ENCODE results near the gene NPPC.

Gene NPPC

DNA sequence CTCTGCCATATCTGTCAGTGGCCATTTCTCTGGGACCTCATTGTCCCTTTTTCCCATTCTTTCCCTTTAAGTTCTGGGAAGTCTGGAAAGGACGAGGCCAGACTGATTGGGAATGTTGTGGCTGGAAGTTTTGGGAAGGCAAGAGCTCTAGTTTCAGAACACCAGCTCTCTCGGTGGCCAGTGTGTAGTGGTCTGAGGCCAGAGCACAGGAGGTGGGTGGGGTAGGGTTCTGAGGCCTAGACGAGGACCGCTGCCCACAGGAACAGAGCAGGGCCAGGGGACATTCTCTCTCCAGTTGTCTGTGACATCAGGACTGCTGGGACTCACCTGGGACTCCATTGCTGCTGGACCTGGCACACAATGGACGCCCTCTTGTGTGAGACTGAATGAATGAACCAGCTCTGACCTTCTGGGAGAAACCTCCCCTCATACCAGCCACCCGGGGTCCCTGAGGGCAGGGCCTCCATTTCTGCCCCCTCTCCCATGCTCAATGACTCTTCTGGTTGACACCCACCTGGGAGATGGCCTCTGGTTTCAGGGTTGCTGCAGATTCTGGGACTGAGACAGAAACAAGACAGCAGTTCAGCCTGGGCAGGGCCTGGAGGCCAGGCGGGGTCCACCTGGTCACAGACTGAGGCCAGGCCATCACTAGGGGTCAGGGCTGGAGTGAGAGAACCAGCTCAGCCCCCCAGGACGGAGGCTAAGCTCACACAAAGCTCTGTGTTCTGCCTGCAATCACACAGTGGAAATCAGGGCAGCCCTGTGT, 8.4 kb upstream of the NPPC start:
- no peak for DNase-seq

- DNase-seq, result peak; percentile 10
Observed at GRCh38 chr2:231933916-231934401, 7.8 kb upstream of the NPPC start.

- peak; percentile 37 for DNase-seq
Observed at GRCh38 chr2:231932985-231933915, 7.1 kb upstream of the NPPC start.

- no peak for DNase-seq
Observed at GRCh38 chr2:231932711-231932970, 6.4 kb upstream of the NPPC start.

DNA sequence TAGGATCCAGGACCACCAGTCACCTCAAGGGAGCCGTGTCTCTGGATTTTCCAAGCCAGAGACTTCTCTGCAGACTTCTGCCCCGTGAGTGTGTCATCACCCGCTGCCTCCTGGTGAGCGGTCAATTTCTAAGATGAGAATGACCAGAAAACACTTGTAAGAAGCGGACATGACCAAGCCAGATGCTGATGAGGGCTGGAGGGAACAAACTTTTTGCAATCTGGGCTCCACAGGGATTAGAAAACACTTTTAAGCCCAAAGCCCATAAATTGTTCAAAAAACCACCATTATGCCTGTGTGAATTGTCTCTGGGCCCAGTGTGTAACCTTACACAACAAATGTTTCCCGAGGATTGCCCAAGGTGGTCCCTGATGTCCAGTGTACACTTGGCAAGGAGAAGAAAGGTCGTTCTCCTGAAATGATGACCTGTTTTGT, 5.3 kb upstream of the NPPC start:
- DNase-seq, result no peak

- DNase-seq, result peak; percentile 85
Observed at GRCh38 chr2:231930593-231931281, 4.5 kb upstream of the NPPC start.

DNA sequence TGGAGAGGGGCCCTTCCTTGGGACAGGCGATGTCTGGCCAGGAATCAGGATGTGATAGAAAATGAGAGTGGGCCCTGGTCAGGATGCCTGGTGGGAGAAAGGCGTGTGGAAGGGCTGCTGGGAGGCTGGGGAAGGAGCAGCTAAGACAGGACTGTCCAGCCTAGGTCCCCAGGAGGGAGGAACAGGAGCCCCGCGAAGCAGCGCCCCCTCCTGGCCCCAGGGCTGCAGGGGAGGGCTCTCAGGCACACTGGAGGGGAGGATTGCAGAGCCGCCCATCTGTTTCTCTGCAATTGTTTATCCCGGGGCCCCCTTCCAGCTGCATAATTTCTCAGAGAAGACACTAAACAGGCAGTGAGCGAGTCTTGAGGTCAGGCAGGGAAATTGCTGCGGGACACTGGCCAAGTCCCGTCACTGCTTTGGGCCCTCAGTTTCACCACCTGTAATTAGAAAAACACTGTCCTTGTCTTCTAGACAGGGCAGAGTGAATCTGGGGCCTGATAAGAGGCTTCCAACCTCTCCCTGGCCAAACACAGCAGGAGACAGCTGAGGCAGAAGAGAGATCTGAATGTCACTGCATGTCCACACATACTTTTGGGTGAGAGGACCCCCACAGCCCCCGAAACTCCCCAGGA, 3.9 kb upstream of the NPPC start:
- peak; percentile 74 for DNase-seq

- DNase-seq, result no peak
Observed at GRCh38 chr2:231928901-231929725, 2.9 kb upstream of the NPPC start.

GRCh38 chr2:231928481-231928880, 2.3 kb upstream of the NPPC start:
- no peak for DNase-seq

- no peak for DNase-seq
Observed at GRCh38 chr2:231927566-231927890, 1.3 kb upstream of the NPPC start.

- no peak for DNase-seq
Observed at GRCh38 chr2:231926761-231927565, 767 bp upstream of the NPPC start.

GRCh38 chr2:231925303-231926179, 655 bp downstream of the NPPC start:
- DNase-seq, result peak; percentile 34

DNA sequence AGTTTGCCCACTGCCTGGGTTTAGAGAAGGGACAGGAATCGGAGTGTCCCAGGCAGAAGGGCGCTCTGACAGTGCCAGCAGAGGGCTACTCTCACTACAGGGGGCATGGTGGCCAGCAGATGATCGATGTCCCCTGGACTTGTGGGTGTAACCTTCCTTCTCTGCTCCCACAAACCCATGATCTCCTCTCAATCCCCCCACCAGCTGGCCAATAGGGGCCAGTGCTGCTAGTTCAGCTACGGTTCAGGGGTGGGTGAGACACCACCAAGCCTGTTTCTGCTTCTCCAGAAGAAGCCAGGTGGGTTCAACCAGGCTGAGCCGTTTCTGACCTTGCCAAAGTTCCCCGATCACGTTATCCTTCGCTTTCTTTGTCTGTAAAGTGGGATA, 1.3 kb downstream of the NPPC start:
- DNase-seq, result no peak

- no peak for DNase-seq
Observed at GRCh38 chr2:231923951-231924888, 2.0 kb downstream of the NPPC start.

DNA sequence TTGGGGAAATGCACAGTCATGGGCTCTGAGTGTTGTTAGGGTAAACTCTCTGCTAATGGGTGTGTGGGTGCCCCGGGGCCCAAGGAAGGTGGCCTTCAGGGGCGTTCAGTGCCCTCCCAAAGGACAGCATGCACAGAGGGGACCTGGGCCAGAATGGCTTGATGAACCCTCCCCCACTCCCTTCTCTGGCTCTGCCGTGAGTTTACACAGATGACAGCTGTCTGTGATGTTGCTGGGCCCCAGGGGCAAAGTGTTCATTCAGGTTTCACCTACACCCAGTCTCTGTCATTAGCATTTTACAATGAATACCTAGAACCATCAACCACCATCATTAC, 3.2 kb downstream of the NPPC start:
- no peak for DNase-seq

DNA sequence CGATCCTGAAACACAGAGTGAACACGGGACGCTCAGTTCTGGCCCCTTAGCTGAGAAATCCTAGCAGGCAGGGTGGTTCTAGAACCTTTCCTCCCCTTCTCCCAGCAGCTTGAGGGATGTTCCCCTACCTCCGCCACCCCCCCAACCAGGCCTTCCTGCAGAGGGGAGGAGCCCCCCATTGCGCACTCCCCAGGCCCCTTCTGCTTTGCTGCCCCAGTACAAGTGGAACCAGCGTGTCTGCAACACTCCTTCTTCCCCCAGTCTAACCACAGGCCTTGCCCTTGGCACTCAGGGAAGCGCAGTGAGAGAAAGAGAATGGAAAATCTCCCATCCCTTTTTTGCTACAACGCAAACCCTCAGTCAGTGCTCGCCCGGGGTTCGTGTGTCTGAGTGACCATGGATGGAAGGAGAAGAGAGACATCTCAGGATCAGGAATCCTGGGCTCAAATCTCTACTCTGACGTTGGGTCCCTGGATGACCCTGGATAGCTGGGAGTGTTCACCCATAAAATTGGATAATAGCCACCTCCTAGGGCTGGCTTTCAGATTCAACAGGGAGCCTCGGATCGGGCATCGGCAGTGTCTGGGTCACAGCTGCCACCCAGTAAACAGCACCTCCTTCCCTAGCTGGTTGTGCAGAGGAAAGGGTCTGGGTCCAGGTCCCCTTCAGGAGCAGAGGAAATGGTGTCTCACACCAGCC, 3.7 kb downstream of the NPPC start:
- no peak for DNase-seq

DNA sequence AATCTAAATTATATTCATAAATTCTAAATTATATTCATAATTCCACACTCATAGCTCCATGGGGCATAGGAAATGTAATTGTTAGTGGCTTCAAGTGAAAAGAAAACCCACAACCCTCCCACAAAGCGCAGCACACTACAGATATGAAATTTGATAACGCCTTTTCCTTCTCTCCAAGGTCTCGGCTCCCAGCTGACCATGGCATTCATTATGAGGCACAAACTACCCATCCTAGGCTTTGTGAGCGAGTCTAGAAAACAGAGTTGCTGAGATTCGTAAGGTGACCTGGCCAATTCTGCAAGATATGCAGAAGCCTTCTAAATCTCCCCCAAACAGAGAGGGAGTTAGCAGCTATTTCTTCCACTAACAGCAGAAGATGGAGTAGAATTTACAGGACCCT, 5.4 kb downstream of the NPPC start:
- DNase-seq, result no peak

DNA sequence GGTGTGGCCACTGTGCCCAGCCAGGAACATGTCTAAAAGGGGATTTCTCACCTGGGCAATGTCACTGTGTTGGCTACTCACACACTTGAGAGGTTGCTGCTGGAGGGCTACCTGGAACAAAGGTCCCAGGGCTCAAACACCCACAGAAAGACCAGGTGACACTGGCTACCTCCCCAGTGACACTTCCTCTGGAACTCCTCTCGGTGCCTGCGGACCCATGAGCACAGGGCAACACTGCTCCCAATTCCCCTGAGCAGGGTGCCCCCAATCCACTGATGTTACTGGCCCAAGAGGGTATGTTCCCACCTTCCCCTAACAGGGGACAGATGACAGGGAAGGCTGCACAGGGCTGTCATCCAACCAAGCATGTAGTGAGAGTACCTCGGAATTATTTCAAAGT, 5.8 kb downstream of the NPPC start:
- DNase-seq, result no peak

Data from DMS 273 treated with DMSO at 0.1 percent for 48 hours (cell line).